GM19324 (cell line): ENCODE results near the gene GTF3A.

Experiments
- ATAC-seq: cut with Tn5 transposase; IDR thresholded peaks from one replicate; pipeline ENCODE4 v1.9.1; 2021; ENCODE audit warnings: mild to moderate bottlenecking, moderate library complexity; ENCODE audit not compliant: unreplicated experiment, low FRiP score

GTF3A gene

GRCh38 chr13:27404680-27405079 is 19.7 kb upstream of the GTF3A start:
- ATAC-seq, result no peak

DNA sequence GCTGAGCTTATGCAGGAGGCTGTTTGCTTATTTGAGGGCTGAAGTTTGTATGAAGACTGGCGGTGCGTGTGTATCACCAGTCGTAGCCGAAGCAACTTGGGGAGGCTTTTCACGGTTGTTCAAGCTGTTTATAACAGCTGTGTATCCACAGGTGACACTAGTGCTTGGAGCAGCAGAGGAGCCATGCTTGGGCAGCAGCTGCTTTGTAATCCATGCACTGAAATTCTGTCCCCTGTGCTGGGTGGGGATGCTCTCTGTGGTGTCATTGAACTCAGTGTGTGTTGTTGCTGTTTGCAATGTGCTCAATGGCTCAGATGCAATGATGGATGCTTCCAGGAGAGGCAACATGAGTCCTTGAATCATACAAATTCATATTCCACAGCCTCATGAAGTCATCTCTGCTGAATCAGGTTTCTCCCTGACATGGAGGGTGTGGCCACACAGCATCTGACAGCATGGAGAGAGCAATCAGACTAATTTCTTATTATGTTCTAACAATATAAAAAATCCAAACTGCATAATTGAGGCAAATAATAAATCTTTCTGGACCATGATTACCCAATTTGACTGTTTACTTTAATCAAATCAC is 18.8 kb upstream of the GTF3A start:
- ATAC-seq, result no peak

GRCh38 chr13:27406178-27406939 is 18.1 kb upstream of the GTF3A start:
- ATAC-seq, result no peak

DNA sequence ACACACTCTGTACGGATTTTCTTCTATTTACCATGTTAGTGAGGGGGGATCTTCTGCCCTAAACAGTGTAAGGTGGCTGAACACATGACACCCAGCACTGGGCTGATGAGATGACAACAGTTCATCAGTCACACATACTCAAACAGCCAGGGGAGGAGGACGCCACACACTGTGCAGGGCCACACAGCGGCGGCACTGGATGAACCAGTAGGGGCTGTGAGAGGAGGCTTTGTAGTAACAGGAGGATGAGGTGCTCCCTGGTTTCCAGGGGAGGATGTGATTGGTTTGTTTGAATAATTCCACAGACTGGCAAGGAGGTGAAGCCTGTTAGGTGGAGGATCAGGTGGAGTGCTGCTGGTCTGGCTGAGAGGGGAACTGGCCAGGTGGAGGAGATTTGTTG is 16.3 kb upstream of the GTF3A start:
- no peak for ATAC-seq

GRCh38 chr13:27409013-27409412 is 15.4 kb upstream of the GTF3A start:
- ATAC-seq, result no peak

DNA sequence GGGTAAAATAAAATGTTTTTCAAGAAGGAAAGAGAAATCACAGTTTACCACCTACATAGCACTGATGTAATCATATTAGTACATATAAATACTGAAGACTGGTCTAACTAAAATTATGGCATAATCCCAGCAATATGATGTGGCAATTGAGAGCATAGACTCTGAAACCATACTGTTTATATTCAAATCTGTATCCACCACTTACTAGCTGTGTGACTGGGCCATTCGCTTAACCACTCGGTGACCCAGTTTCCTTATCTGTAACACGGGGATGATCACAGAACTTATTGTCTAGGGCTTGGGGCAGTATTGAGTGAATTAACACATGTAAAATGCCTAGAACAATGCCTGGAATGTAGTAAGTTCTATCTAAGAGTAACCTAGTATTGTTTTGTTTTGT is 13.1 kb upstream of the GTF3A start:
- no peak for ATAC-seq

DNA sequence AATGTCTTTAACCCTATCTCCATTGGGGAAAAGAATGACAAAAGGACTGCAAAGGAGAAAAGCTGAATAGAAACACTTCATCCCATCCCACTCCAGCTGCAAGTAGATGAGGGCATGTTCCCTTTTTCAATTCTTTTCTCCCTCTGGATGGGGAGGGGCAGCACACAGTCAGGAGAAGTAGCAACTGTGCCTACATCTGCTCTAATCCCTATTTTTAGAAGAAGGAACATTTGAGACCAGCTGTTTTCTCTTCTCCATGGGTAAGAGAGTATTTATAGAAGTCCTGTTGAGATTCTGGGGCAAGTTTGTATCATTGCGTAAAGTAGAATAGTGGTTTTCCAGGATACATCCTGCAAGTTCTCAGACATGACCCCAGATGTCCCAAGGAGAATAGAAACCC is 9.3 kb upstream of the GTF3A start:
- ATAC-seq, result no peak

- ATAC-seq, result no peak
These were observed 5.1 kb upstream of the GTF3A start for GRCh38 chr13:27419328-27419727.

DNA sequence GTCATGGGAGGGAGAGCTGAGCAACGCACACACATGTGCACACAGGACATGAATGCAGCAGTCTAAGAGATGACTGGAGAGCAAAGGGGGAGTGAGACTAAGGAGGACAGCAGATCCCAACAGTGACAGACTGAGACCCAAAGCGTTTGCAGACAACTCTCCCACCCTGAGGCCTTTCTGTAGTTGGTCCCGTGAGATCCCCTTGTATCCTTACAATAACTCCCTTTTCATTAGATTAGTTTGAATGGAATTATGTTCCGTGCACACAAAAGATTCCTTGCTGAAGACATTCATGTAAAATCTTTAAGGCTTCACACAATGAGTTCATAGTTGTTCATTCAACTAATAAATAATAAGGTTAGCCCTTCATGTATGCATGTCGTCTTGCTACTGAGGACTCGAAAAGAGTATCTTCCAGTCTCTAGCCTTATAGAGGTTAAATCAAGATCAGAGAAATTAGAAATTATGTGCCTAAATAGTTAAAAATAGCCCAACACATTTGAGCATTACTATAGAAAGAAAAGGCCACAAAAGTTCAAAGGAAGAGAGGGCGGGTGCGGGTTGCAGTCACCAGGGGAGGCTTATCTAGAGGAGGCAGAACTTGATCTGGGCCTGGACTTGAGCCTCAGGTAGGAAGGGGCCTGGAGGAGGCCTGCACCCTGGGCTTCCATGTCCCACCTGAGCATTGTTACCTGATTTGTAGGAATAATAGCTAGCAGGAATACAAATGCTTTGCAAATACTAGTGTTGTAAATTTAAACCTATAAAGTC is 3.1 kb upstream of the GTF3A start:
- no peak for ATAC-seq

- ATAC-seq, result no peak
These were observed 1.1 kb upstream of the GTF3A start for GRCh38 chr13:27423333-27423732.

DNA sequence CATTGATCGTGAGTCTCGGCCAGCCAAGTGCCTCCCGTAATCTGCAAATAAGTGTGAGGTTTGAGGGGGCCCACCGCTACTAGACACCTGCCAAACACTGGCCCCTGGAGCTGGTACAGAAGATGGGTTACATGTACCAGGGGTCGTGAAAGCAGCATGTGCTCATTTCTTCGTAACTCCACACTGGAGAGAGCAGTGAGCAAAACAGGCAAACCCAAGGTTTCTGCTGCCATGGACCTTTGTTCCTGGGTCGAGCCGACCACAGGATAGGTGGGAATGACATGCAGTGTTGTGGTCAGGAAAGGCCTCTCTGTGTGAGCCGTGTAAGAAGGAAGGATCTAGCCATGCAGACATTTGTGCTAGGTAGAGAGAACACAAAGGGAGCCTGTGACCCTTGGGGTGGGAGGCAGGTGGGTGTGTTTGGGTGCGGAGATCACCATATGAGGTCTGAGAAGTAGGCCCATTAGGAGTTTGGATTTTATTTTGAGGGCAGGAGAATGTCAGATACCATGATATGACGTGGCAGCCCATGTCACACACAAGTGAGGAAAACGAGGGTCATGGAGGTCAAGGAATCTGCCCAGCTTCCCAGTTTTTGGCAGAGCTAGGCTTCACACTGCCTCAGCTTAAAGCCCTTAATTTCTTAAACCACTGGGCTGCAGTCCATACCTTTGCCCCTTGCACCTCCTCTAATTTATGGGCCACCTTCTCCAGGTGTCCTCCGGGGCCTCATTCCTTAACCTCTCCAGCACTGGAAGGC is 919 bp downstream of the GTF3A start:
- ATAC-seq, result no peak

DNA sequence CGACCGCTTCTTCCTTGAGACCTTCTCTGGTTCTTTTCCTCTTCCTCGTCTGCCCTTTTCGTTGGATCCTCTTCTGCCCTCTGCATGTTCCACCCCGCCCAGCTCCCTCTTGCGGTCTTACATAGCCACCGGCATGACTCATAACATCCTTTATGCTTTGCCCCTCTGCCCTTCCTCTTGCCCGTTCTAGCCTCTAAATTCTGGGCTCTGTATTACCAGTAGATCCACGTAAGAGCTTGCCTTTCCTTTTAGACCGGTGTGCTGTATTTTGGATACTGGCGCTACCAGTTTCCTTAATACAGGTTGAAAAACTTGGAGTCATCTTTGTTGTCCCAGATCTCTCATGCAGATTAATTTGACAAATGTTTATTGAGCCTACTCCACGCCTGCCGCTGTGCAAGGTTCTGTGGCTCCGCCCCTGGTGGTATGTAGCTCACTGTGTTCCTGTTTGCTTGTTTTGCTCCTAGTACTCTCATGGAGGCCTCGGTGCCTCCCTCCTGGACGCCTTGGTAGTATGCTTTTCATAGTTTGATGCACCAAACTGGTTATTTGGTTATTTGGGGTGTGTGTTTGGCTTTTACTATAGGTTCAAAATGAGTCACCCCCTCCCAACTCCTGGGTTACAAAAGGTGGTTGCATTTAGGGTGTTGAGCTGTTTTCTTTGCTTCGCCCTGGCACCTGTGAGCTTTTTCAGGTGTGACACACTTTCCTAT is 1.7 kb downstream of the GTF3A start:
- ATAC-seq, result peak; percentile 60

DNA sequence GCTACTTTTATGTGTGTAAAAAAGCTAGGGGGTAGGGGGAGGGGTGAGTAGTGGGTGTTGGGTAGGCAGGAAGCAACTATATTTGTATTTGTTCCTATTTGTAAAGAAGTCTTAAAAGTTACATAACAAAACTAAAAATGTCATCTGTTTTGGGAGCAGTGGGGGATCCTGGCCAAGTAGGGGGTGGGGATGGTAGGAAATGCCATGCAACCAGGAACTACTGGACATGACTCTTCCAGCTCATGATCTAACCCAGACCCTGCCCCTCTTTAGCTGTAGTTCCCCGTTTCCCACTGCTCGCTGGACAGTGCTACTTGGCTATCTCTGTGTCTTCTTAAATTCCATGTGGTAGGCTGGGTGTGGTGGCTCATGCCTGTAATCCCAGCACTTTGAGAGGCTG is 3.2 kb downstream of the GTF3A start:
- ATAC-seq, result no peak

GRCh38 chr13:27428160-27428559 is 3.7 kb downstream of the GTF3A start:
- no peak for ATAC-seq

DNA sequence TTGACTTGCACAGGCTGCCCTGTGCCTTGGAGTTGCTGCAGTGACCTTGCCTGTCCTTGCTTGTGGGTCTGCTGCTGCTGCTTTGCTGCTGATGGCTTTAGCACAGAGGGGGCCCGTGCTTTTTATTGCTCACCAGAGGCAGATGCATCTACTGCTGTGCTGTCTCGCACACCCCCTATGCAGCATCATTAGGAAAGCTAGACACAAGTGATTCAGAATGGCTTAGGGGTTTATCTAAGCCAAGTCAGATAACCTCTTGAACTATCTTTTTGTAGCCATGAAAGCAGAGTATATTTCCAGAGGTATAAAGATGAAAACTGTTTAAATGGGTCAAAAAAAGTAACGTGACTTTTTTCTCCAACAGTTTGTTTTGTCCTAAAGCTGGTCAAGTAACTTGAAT is 7.8 kb downstream of the GTF3A start:
- ATAC-seq, result no peak

- no peak for ATAC-seq
These were observed 8.3 kb downstream of the GTF3A start for GRCh38 chr13:27432611-27433210.

- ATAC-seq, result no peak
These were observed 12.7 kb downstream of the GTF3A start for GRCh38 chr13:27437126-27437525.

- peak; percentile 87 for ATAC-seq
These were observed 16.0 kb downstream of the GTF3A start for GRCh38 chr13:27440408-27440807.

- ATAC-seq, result no peak
These were observed 17.7 kb downstream of the GTF3A start for GRCh38 chr13:27442071-27442647.

- no peak for ATAC-seq
These were observed 18.4 kb downstream of the GTF3A start for GRCh38 chr13:27442797-27443196.
